GM21825 (cell line): ENCODE data around the gene LOXL1.
"Not testable (repeated sequence)": the region's sequence is repeated elsewhere in the genome, so short reads cannot be mapped to it uniquely, and the experiment has no call there.

Experiments used
- ATAC-seq: cut with Tn5 transposase; IDR thresholded peaks from one replicate; pipeline ENCODE4 v1.9.1; 2021; ENCODE audit warnings: mild to moderate bottlenecking, moderate library complexity; ENCODE audit not compliant: unreplicated experiment

LOXL1 gene

GRCh38 chr15:73951601-73952000 is 25.3 kb downstream of the LOXL1 start:
- ATAC-seq = no peak

- no peak for ATAC-seq
Observed at GRCh38 chr15:73952171-73952912, 26.1 kb downstream of the LOXL1 start.

DNA sequence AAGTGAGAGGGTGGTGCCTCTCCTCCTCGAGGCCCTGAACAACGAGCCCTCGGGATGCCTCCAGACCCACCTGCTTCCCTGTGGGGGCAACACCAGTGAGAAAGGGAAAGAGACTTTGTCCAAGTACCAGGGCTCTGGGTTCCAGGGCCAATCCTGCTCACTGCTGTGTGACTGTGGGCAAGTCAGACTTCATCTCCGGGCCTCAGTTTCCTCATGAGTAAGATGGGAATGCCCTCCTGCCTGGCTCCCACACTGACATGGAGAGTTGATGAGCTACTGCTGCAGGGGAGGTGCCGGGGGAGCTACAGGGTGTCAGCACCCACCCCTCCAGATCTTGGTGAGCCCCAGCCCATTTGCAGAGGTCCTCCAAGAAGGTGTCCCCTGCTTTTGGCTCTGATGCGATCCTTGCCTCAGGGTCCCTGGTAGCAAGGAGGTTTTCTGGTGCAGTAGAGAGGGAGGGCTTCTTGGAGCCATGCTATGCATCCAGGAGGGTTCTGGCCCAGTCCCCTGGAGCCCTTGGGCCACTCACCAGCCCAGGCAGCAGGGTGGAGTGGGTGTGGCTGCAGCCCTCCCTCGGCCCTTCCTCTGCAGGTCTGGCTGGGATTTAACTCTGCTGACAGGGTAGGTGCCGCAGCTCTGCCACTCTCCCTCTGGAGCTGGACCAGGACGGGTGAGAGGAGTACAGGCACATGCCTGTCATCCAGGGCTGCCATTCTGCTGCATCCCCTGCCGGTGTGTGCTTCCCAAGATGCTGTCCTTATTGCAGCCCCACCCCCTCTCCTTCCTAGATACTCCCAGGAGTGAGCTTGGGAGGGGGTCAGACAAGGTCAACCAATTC is 26.9 kb downstream of the LOXL1 start:
- no peak for ATAC-seq

DNA sequence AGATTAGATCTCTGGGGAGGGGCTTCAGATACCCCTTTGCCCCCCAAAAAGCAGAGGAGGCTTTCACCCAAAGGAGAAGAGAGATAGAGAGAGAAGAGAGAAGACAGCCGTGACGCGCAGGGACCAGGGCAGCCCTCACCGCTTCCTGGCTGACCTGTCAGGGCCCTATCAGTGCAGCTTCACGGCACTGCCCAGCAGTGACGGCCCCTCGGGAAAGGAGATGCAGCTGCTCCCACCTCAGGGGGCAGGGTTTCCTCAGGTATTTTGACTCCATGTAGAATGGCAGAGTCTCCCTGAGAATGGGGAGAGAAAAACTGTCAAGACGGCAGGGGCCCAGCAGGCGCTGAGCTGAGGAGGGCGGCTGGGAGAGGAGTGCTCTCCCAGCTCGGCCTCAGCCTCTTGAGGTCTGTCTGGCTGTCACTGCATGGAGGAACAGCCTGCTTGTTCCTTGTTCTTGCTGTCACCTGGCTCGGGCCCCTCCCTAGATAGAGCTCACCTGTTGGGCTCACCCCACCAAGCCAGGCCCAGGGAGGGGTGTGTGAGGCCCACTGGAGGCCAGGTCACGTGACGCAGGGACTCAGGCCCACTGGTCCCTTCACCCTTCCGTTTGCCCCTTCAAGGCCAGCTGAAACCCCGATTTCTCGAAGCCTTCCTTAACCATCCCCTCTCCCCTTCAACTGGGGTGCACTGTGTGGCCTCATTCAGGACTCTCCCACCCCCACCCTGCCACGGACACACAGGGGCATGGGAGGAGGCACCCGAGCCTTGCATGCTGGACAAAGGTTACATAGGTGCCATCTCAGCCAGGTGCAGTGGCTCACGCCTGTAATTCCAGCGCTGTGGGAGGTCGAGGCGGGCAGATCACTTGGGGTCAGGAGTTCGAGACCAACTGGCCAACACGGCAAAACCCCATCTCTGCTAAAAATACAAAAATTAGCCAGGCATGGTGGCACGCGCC is 28.2 kb downstream of the LOXL1 start:
- no peak for ATAC-seq

- ATAC-seq = no peak
Observed at GRCh38 chr15:73955326-73955725, 29.1 kb downstream of the LOXL1 start.

GRCh38 chr15:73955861-73956742 is 29.8 kb downstream of the LOXL1 start:
- ATAC-seq = no peak

- ATAC-seq = no peak
Observed at GRCh38 chr15:73956743-73957135, 30.5 kb downstream of the LOXL1 start.

GRCh38 chr15:73957276-73957675 is 31.0 kb downstream of the LOXL1 start:
- ATAC-seq = no peak

- ATAC-seq = no peak
Observed at GRCh38 chr15:73957785-73958184, 31.5 kb downstream of the LOXL1 start.

- no peak for ATAC-seq
Observed at GRCh38 chr15:73959012-73959581, 32.8 kb downstream of the LOXL1 start.

DNA sequence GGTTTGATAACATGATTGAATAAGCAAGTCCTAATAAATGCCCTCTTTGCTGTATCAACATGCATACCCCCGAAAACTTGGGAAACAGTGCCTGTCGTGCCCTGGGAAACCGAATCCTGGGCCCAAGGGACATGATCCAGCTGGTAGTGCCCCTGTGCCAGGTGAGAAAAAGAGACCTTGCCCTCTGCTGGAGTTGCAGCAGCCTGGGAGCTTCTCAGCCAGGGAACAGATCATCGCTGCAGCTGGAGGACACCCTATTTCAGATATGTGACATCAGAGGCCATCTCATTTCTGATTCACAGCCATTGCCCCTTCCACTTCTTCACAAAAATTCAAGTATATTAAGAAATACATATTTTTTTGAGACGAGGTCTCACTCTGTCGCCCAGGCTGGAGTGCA is 33.5 kb downstream of the LOXL1 start:
- ATAC-seq = no peak

- not testable (repeated sequence) for ATAC-seq
Observed at GRCh38 chr15:73960472-73961070, 34.3 kb downstream of the LOXL1 start.

DNA sequence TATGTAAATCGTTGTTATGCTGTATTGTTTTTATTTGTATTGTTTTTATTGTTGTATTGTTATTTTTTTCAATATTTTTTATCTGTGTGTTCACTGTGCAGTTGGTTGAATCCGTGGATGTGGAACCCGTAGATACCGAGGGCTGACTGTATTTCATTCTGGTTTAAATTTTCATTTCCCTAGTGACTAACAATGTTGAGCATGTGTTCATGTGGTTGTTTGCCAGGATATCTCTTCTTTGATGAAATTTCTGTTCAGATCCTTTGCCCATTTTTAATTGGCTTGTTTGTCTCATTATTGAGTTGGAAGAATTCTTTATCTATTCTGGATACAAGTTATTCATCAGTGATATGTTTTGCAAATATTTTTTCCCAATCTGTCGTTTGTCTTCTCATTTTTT is 36.2 kb downstream of the LOXL1 start:
- no peak for ATAC-seq

GRCh38 chr15:73964736-73965093 is 38.5 kb downstream of the LOXL1 start:
- peak; percentile 50 for ATAC-seq

DNA sequence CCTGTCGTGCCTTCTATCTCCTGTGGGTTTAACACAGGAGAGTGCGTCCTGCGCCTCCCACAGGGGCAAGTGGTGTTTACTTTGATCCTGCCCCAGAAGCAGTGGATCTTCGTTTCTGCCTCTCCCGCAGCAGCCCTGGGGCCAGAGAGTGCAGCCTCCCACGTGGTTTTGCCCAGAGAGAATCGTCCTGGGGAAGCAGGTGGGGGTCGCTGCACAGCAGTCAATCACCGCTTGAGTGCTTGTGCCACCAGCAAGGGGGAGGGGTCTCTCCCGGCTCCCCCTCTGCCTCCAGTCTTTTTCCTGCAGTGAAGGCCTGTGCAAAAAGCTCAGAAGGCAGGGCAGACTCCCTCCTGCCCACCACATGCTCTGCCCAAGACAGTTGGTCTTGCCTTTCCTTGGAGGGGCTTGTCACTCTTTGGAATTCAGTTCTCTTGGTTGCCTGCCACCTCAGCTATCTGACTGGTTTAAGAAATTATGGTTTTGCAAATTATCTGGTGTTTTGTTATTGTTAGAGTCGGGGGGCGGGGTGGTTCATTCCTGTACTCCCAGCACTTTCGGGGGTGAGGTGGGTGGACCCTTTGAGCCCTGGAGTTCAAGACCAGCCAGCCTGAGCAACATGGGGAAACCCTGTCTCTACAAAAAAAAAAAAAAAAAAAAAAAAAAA is 39.0 kb downstream of the LOXL1 start:
- peak; percentile 25 for ATAC-seq

GRCh38 chr15:73965758-73966113 is 39.5 kb downstream of the LOXL1 start:
- peak; percentile 47 for ATAC-seq

- ATAC-seq = no peak
Observed at GRCh38 chr15:73968461-73968860, 42.2 kb downstream of the LOXL1 start.

- no peak for ATAC-seq
Observed at GRCh38 chr15:73969151-73969759, 43.0 kb downstream of the LOXL1 start.
